ENCODE data around the gene SPNS3. TPM values are rescaled to one million over a fixed set of nuclear protein-coding genes. Genes with fewer than 3 reads are reported as not detected.

SPNS3 gene
- total and polyA plus RNA-seq, 2 donors (not counting 1 experiment from before 2014, with no cell fraction given): 0.44 to 0.52 TPM

DNA sequence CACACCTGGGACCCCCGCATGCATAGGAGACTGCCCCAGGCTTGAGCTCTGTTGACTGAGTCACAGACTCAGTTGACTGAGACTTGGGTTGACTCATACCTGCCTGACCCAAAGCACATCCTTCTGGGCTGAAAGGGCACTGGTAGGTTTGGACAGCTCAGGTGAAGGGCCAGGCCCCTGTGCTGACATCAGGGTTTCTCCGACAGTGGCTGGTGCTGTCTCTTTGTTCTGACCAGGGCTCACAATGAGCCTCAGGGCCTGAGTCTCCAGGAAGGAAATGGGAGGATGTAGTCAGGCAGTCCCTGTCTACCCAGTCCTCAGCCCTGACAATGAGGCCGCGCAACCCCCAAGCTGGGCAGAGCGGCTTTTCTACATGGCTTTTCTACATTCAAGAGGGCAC is 71.4 kb downstream of the SPNS3 start:
- POLR2A ChIA-PET: no interaction called here
- ATAC-seq (ENCODE audit: low read depth) (no peak), DNase-seq (no peak)
- H4K20me1 ChIP-seq (ENCODE audit: control insufficient read depth, insufficient read depth, low read length, poor library complexity, severe bottlenecking): no peaks in the 10 kb centered on the region
- CTCF ChIA-PET: no interaction called here
- peaks cover 9% of the 10 kb centered on the region for H3K4me1 Mint-ChIP-seq
- H3K9me3 Mint-ChIP-seq (ENCODE audit: insufficient read depth): no peaks in the 10 kb centered on the region
- H3K9ac ChIP-seq (ENCODE audit: low read length): no peak overlapping the region
- WGBS (ENCODE audit: insufficient coverage): 97% methylated on average over 5 of the region's 5 CpGs
- peaks cover 0 to 7% (median 0%) of the 10 kb centered on the region in 3 donors for H3K9me3 ChIP-seq (ENCODE audit: control extremely low read depth in 1 of 3, control insufficient read depth in 2 of 3, insufficient read depth in 1 of 3, low read length in 2 of 3)
- no peak overlapping the region for H3K4me3 Mint-ChIP-seq
- no peak overlapping the region for H2AFZ ChIP-seq (ENCODE audit: insufficient read depth, low read depth, low read length, poor library complexity, severe bottlenecking)
- H3K27ac ChIP-seq (ENCODE audit: low read length in 2 of 2): no peak overlapping the region
- no peak overlapping the region for H3K4me2 ChIP-seq (replicated peaks; ENCODE audit: low read depth, low read length, poor library complexity, severe bottlenecking)
- no peak overlapping the region for H3K27ac Mint-ChIP-seq
- H3K36me3 ChIP-seq (replicated peaks in 1 of 2; ENCODE audit: control extremely low read depth in 1 of 2, control insufficient read depth in 1 of 2, extremely low read depth in 1 of 2, insufficient read depth in 2 of 2, low read length in 1 of 2): no peaks in the 10 kb centered on the region
- peaks cover 72% of the 10 kb centered on the region for H3K27me3 Mint-ChIP-seq
- H3K79me2 ChIP-seq (ENCODE audit: control insufficient read depth, insufficient read depth, low read length): no peaks in the 10 kb centered on the region
- TF ChIP-seq CTCF (IDR thresholded peaks at IDR 0.05) (no peak), EZH2 (IDR thresholded peaks at IDR 0.05; ENCODE audit: borderline replicate concordance, insufficient read depth, low read depth, low read length, poor library complexity, severe bottlenecking) (no peak)
- peaks cover 15% of the 10 kb centered on the region in 2 donors for H3K4me1 ChIP-seq (ENCODE audit: control insufficient read depth in 2 of 2, insufficient read depth in 2 of 2, low read length in 2 of 2)
- H3K27me3 ChIP-seq (replicated peaks in 1 of 4; ENCODE audit: control extremely low read depth in 1 of 4, control insufficient read depth in 3 of 4, insufficient read depth in 4 of 4, low read length in 3 of 4): peaks cover 0 to 80% (median 36%) of the 10 kb centered on the region in 4 experiments
- H3K4me3 ChIP-seq (ENCODE audit: control extremely low read depth in 1 of 5, extremely low read depth in 1 of 5, insufficient read depth in 1 of 5, low read depth in 2 of 5, low read length in 4 of 5): no peak overlapping the region
- intact Hi-C loops (cut with micrococcal nuclease): no loop called here

- H3K4me2 ChIP-seq (replicated peaks; ENCODE audit: low read depth, low read length, poor library complexity, severe bottlenecking): no peak overlapping the region
- no peak overlapping the region for H2AFZ ChIP-seq (ENCODE audit: insufficient read depth, low read depth, low read length, poor library complexity, severe bottlenecking)
- TF ChIP-seq CTCF (IDR thresholded peaks at IDR 0.05) (no peak), EZH2 (IDR thresholded peaks at IDR 0.05; ENCODE audit: borderline replicate concordance, insufficient read depth, low read depth, low read length, poor library complexity, severe bottlenecking) (no peak)
- WGBS (ENCODE audit: insufficient coverage): 64% methylated on average over 8 of the region's 13 CpGs
- no peaks in the 10 kb centered on the region for H3K79me2 ChIP-seq (ENCODE audit: control insufficient read depth, insufficient read depth, low read length)
- intact Hi-C loops (cut with micrococcal nuclease): no loop called here
- CTCF ChIA-PET: no interaction called here
- H3K27ac ChIP-seq (ENCODE audit: low read length in 2 of 2): no peak overlapping the region
- ATAC-seq (ENCODE audit: low read depth) (no peak), DNase-seq (no peak)
- H4K20me1 ChIP-seq (ENCODE audit: control insufficient read depth, insufficient read depth, low read length, poor library complexity, severe bottlenecking): no peaks in the 10 kb centered on the region
- peaks cover 4 to 7% of the 10 kb centered on the region in 2 donors for H3K4me1 ChIP-seq (ENCODE audit: control insufficient read depth in 2 of 2, insufficient read depth in 2 of 2, low read length in 2 of 2)
- peaks cover 61% of the 10 kb centered on the region for H3K27me3 Mint-ChIP-seq
- POLR2A ChIA-PET: no interaction called here
- no peaks in the 10 kb centered on the region for H3K9me3 Mint-ChIP-seq (ENCODE audit: insufficient read depth)
- no peak overlapping the region for H3K9ac ChIP-seq (ENCODE audit: low read length)
- no peak overlapping the region for H3K4me3 ChIP-seq (ENCODE audit: control extremely low read depth in 1 of 5, extremely low read depth in 1 of 5, insufficient read depth in 1 of 5, low read depth in 2 of 5, low read length in 4 of 5)
- H3K36me3 ChIP-seq (replicated peaks in 1 of 2; ENCODE audit: control extremely low read depth in 1 of 2, control insufficient read depth in 1 of 2, extremely low read depth in 1 of 2, insufficient read depth in 2 of 2, low read length in 1 of 2): no peaks in the 10 kb centered on the region
- H3K27me3 ChIP-seq (replicated peaks in 1 of 4; ENCODE audit: control extremely low read depth in 1 of 4, control insufficient read depth in 3 of 4, insufficient read depth in 4 of 4, low read length in 3 of 4): peaks cover 0 to 69% (median 25%) of the 10 kb centered on the region in 4 experiments
- H3K27ac Mint-ChIP-seq: no peak overlapping the region
- H3K4me1 Mint-ChIP-seq: peaks cover 1% of the 10 kb centered on the region
- peaks cover 0 to 3% (median 0%) of the 10 kb centered on the region in 3 donors for H3K9me3 ChIP-seq (ENCODE audit: control extremely low read depth in 1 of 3, control insufficient read depth in 2 of 3, insufficient read depth in 1 of 3, low read length in 2 of 3)
- H3K4me3 Mint-ChIP-seq: no peak overlapping the region
Observed at GRCh38 chr17:4506175-4506813, 72.6 kb downstream of the SPNS3 start.

Measured in B cell (primary cell).